Astrocyte (in vitro differentiated cells and primary cell): ENCODE data around the gene THAP5. TPM values are rescaled to one million over a fixed set of nuclear protein-coding genes. Genes with fewer than 3 reads are reported as not detected.

Experiments used
- DNase-seq: peaks from one replicate; pipeline ENCODE4 v3.0.0-alpha.2; 2010; ENCODE audit warnings: low read depth
- FAIRE-seq: peaks from 2 replicates; lab custom pipeline; 2011; peaks lifted over from hg19 to GRCh38; lab: Jason Lieb, UNC
- H2AFZ ChIP-seq: 2 replicates; pipeline ENCODE4 v1.6.0; 2012; ENCODE audit warnings: low read depth, low read length, inconsistent platforms
- H3K27ac ChIP-seq: 2 replicates; pipeline ENCODE4 v1.5.1; 2011; ENCODE audit warnings: low read depth, low read length, inconsistent platforms
- H3K27me3 ChIP-seq: 2 replicates; pipeline ENCODE4 v1.6.0; 2011; ENCODE audit warnings: low read length, inconsistent platforms; ENCODE audit not compliant: insufficient read depth
- H3K36me3 ChIP-seq: 2 replicates; pipeline ENCODE4 v1.5.1; 2011; ENCODE audit warnings: low read length, inconsistent platforms; ENCODE audit not compliant: insufficient read depth
- H3K4me1 ChIP-seq: 2 replicates; pipeline ENCODE4 v1.5.1; 2011; ENCODE audit warnings: low read length, inconsistent platforms; ENCODE audit not compliant: insufficient read depth
- H3K4me2 ChIP-seq: 2 replicates; pipeline ENCODE4 v1.6.0; 2012; ENCODE audit warnings: low read length, inconsistent platforms
- H3K4me3 ChIP-seq: 2 replicates; pipeline ENCODE4 v1.5.1; 2011; ENCODE audit warnings: low read depth, mild to moderate bottlenecking, low read length, inconsistent platforms; ENCODE audit not compliant: insufficient read depth
- H3K79me2 ChIP-seq: 2 replicates; pipeline ENCODE4 v1.6.0; 2012; ENCODE audit warnings: mild to moderate bottlenecking, low read length, inconsistent platforms; ENCODE audit not compliant: insufficient read depth
- H3K9ac ChIP-seq: 2 replicates; pipeline ENCODE4 v1.6.0; 2012; ENCODE audit warnings: mild to moderate bottlenecking, low read length, inconsistent platforms
- H3K9me3 ChIP-seq: 2 replicates; pipeline ENCODE4 v1.5.1; 2012; ENCODE audit warnings: low read depth, mild to moderate bottlenecking, low read length, inconsistent platforms; ENCODE audit not compliant: insufficient read depth
- H4K20me1 ChIP-seq: 2 replicates; pipeline ENCODE4 v1.6.0; 2012; ENCODE audit warnings: low read length, inconsistent platforms; ENCODE audit not compliant: insufficient read depth
- H3K27ac Mint-ChIP-seq: one replicate; pipeline ENCODE4 v1.8.0; 2021; ENCODE audit warnings: mild to moderate bottlenecking, mixed read lengths; ENCODE audit not compliant: unreplicated experiment
- H3K27me3 Mint-ChIP-seq: one replicate; pipeline ENCODE4 v1.8.0; 2021; ENCODE audit warnings: low read depth, mixed read lengths; ENCODE audit not compliant: unreplicated experiment
- H3K36me3 Mint-ChIP-seq: one replicate; pipeline ENCODE4 v1.8.0; 2021; ENCODE audit warnings: low read depth, mixed read lengths; ENCODE audit not compliant: unreplicated experiment
- H3K4me1 Mint-ChIP-seq: one replicate; pipeline ENCODE4 v1.8.0; 2021; ENCODE audit warnings: low read depth, mixed read lengths; ENCODE audit not compliant: unreplicated experiment
- H3K4me3 Mint-ChIP-seq: one replicate; pipeline ENCODE4 v1.8.0; 2021; ENCODE audit warnings: mild to moderate bottlenecking, moderate library complexity, mixed read lengths; ENCODE audit not compliant: unreplicated experiment
- H3K9me3 Mint-ChIP-seq: one replicate; pipeline ENCODE4 v1.8.0; 2021; ENCODE audit warnings: mild to moderate bottlenecking, mixed read lengths; ENCODE audit not compliant: unreplicated experiment
- CTCF ChIP-seq: IDR thresholded peaks from 2 replicates; pipeline ENCODE4 v1.5.1; 2011; ENCODE audit warnings: low read depth, mild to moderate bottlenecking, inconsistent platforms, low read length, moderate library complexity; ENCODE audit not compliant: insufficient read depth
- EZH2 ChIP-seq: IDR thresholded peaks from 2 replicates; pipeline ENCODE4 v1.6.1; 2012; ENCODE audit warnings: mild to moderate bottlenecking, low read length, inconsistent platforms; ENCODE audit not compliant: insufficient read depth
- total RNA-seq: library from RNA; stranded (reverse); gene quantifications from 2 replicates; pipeline ENCODE4 v1.2.1, GENCODE V29; 2021

The THAP5 gene
- total RNA-seq, 1 donor from 2014 or later: 18.8 TPM

- DNase-seq: no peak
- Histone ChIP-seq H3K9me3 (no peaks in the 10 kb centered on the region), H3K27me3 (no peaks in the 10 kb centered on the region), H3K79me2 (peaks cover 66% of the 10 kb centered on the region), H3K4me1 (peaks cover 10% of the 10 kb centered on the region), H3K4me3 (no peak overlapping the region), H3K27ac (no peak overlapping the region), H3K4me2 (no peak overlapping the region), H3K36me3 (peaks cover 4% of the 10 kb centered on the region), H3K9ac (no peak overlapping the region), H4K20me1 (peaks cover 35% of the 10 kb centered on the region), H2AFZ (no peak overlapping the region)
- Mint-ChIP-seq H3K36me3 (peaks cover 5% of the 10 kb centered on the region), H3K27me3 (no peaks in the 10 kb centered on the region), H3K4me1 (peaks cover 18% of the 10 kb centered on the region), H3K27ac (no peak overlapping the region), H3K4me3 (no peak overlapping the region), H3K9me3 (no peaks in the 10 kb centered on the region)
- TF ChIP-seq CTCF (no peak), EZH2 (no peak)
- no peak for FAIRE-seq
Observed at GRCh38 chr7:108522780-108523179, 46.7 kb downstream of the THAP5 start.

GRCh38 chr7:108517951-108518350 lies 51.6 kb downstream of the THAP5 start:
- Histone ChIP-seq H3K4me2 (no peak overlapping the region), H3K36me3 (peaks cover 14% of the 10 kb centered on the region), H3K9ac (no peak overlapping the region), H3K9me3 (no peaks in the 10 kb centered on the region), H2AFZ (no peak overlapping the region), H3K4me3 (no peak overlapping the region), H3K27ac (no peak overlapping the region), H3K4me1 (no peaks in the 10 kb centered on the region), H3K79me2 (peaks cover 59% of the 10 kb centered on the region), H3K27me3 (no peaks in the 10 kb centered on the region), H4K20me1 (peaks cover 33% of the 10 kb centered on the region)
- Mint-ChIP-seq H3K4me3 (no peak overlapping the region), H3K4me1 (peaks cover 2% of the 10 kb centered on the region), H3K27me3 (no peaks in the 10 kb centered on the region), H3K36me3 (peaks cover 10% of the 10 kb centered on the region), H3K9me3 (no peaks in the 10 kb centered on the region), H3K27ac (no peak overlapping the region)
- FAIRE-seq (no peak), DNase-seq (no peak)
- TF ChIP-seq CTCF (no peak), EZH2 (no peak)

- no peaks in the 10 kb centered on the region for H3K27me3 ChIP-seq
- no peak overlapping the region for H2AFZ ChIP-seq
- peaks cover 23% of the 10 kb centered on the region for H3K36me3 ChIP-seq
- H3K36me3 Mint-ChIP-seq: peaks cover 13% of the 10 kb centered on the region
- no peaks in the 10 kb centered on the region for H3K27me3 Mint-ChIP-seq
- TF ChIP-seq EZH2: no peak
- TF ChIP-seq CTCF: no peak
- H3K4me3 Mint-ChIP-seq: no peak overlapping the region
- peaks cover 37% of the 10 kb centered on the region for H3K79me2 ChIP-seq
- FAIRE-seq (peak; percentile 43), DNase-seq (no peak)
- no peak overlapping the region for H3K4me3 ChIP-seq
- H3K4me2 ChIP-seq: no peak overlapping the region
- no peak overlapping the region for H3K27ac ChIP-seq
- no peaks in the 10 kb centered on the region for H3K4me1 ChIP-seq
- no peaks in the 10 kb centered on the region for H3K9me3 Mint-ChIP-seq
- no peaks in the 10 kb centered on the region for H3K4me1 Mint-ChIP-seq
- no peak overlapping the region for H3K9ac ChIP-seq
- H3K9me3 ChIP-seq: no peaks in the 10 kb centered on the region
- H4K20me1 ChIP-seq: peaks cover 19% of the 10 kb centered on the region
- H3K27ac Mint-ChIP-seq: no peak overlapping the region
Observed at GRCh38 chr7:108515630-108516029, 53.9 kb downstream of the THAP5 start.
